ENCODE results near the gene SLC19A1. TPM values are rescaled to one million over a fixed set of nuclear protein-coding genes. Genes with fewer than 3 reads are reported as not detected.

The SLC19A1 gene
- total and polyA plus RNA-seq, 7 donors, result 1.4 to 3.8 (median 2.3) TPM

GRCh38 chr21:45578176-45578801 is 36.0 kb upstream of the SLC19A1 start:
- Histone ChIP-seq H3K4me1 (no peaks in the 10 kb centered on the region), H3K27me3 (ENCODE audit: insufficient read depth in 3 of 3, low read length in 2 of 3) (peaks cover 0 to 40% (median 10%) of the 10 kb centered on the region in 3 donors), H3K36me3 (ENCODE audit: insufficient read depth in 1 of 2, low read depth in 1 of 2) (no peaks in the 10 kb centered on the region), H3K27ac (no peak overlapping the region), H3K9me3 (no peaks in the 10 kb centered on the region), H3K4me3 (no peak overlapping the region)
- intact Hi-C loops (cut with DNase I), result no loop called here
- ATAC-seq (no peak), DNase-seq (no peak)
- no peak for TF ChIP-seq CTCF (IDR thresholded peaks at IDR 0.05)
- 79 to 87% (median 81%) methylated on average over 21 of the region's 21 CpGs for WGBS, 3 donors

- intact Hi-C loops (cut with DNase I), result no loop called here
- TF ChIP-seq CTCF (IDR thresholded peaks at IDR 0.05), result no peak
- H3K9me3 ChIP-seq, result no peaks in the 10 kb centered on the region
- DNase-seq (no peak), ATAC-seq (no peak)
- H3K36me3 ChIP-seq (ENCODE audit: insufficient read depth in 1 of 2, low read depth in 1 of 2), result no peaks in the 10 kb centered on the region
- 68 to 78% (median 70%) methylated on average over 8 to 12 of the region's 12 CpGs for WGBS, 3 donors
- peaks cover 0 to 40% (median 10%) of the 10 kb centered on the region in 3 donors for H3K27me3 ChIP-seq (ENCODE audit: insufficient read depth in 3 of 3, low read length in 2 of 3)
- H3K4me1 ChIP-seq, result no peaks in the 10 kb centered on the region
- no peak overlapping the region for H3K4me3 ChIP-seq
- H3K27ac ChIP-seq, result no peak overlapping the region
These were observed 35.5 kb upstream of the SLC19A1 start for GRCh38 chr21:45577801-45578175.

GRCh38 chr21:45576838-45577737 is 34.8 kb upstream of the SLC19A1 start:
- DNase-seq (no peak), ATAC-seq (no peak)
- Histone ChIP-seq H3K9me3 (no peaks in the 10 kb centered on the region), H3K4me1 (no peaks in the 10 kb centered on the region), H3K27ac (no peak overlapping the region), H3K36me3 (ENCODE audit: insufficient read depth in 1 of 2, low read depth in 1 of 2) (no peaks in the 10 kb centered on the region), H3K4me3 (no peak overlapping the region), H3K27me3 (ENCODE audit: insufficient read depth in 3 of 3, low read length in 2 of 3) (peaks cover 0 to 45% (median 10%) of the 10 kb centered on the region in 3 donors)
- WGBS, 3 donors, result 42 to 53% (median 45%) methylated on average over 24 of the region's 24 CpGs
- intact Hi-C loops (cut with DNase I), result no loop called here
- no peak for TF ChIP-seq CTCF (IDR thresholded peaks at IDR 0.05)

- WGBS, 3 donors, result 87% methylated on average over 21 of the region's 21 CpGs
- DNase-seq (no peak), ATAC-seq (no peak)
- Histone ChIP-seq H3K27me3 (ENCODE audit: insufficient read depth in 3 of 3, low read length in 2 of 3) (peaks cover 0 to 46% (median 10%) of the 10 kb centered on the region in 3 donors), H3K4me1 (no peaks in the 10 kb centered on the region), H3K36me3 (ENCODE audit: insufficient read depth in 1 of 2, low read depth in 1 of 2) (no peaks in the 10 kb centered on the region), H3K4me3 (no peak overlapping the region), H3K9me3 (no peaks in the 10 kb centered on the region), H3K27ac (no peak overlapping the region)
- no peak for TF ChIP-seq CTCF (IDR thresholded peaks at IDR 0.05)
- intact Hi-C loops (cut with DNase I), result no loop called here
These were observed 34.0 kb upstream of the SLC19A1 start for GRCh38 chr21:45575993-45576837.
